Mucosa of stomach (tissue), 1 donor: ENCODE data around the gene CRAT.
"Not testable (repeated sequence)": the region's sequence is repeated elsewhere in the genome, so short reads cannot be mapped to it uniquely, and the experiment has no call there.

Experiments used
- H3K27me3 ChIP-seq: one replicate; pipeline ENCODE4 v1.7.0; 2013; ENCODE audit warnings: mild to moderate bottlenecking, low read length; ENCODE audit not compliant: control insufficient read depth, insufficient read depth
- H3K36me3 ChIP-seq: one replicate; pipeline ENCODE4 v1.7.0; 2013; ENCODE audit warnings: low read length; ENCODE audit not compliant: control insufficient read depth, insufficient read depth
- H3K4me1 ChIP-seq: one replicate; pipeline ENCODE4 v1.7.0; 2013; ENCODE audit warnings: mild to moderate bottlenecking, low read length; ENCODE audit not compliant: control insufficient read depth, insufficient read depth
- H3K4me3 ChIP-seq: one replicate; pipeline ENCODE4 v1.7.0; 2013; ENCODE audit warnings: low read length
- H3K9ac ChIP-seq: one replicate; pipeline ENCODE4 v1.7.0; 2013; ENCODE audit warnings: mild to moderate bottlenecking, low read length, moderate library complexity
- H3K9me3 ChIP-seq: one replicate; pipeline ENCODE4 v1.7.0; 2013; ENCODE audit warnings: mild to moderate bottlenecking, low read length, moderate library complexity; ENCODE audit not compliant: control insufficient read depth
- donor health status: Pancreatic carcinoma.

CRAT gene

GRCh38 chr9:129121483-129121882, 10.9 kb upstream of the CRAT start:
- Histone ChIP-seq H3K9me3 (no peaks in the 10 kb centered on the region), H3K27me3 (no peaks in the 10 kb centered on the region), H3K4me1 (peaks cover 11% of the 10 kb centered on the region), H3K9ac (no peak overlapping the region), H3K36me3 (no peaks in the 10 kb centered on the region), H3K4me3 (no peak overlapping the region)

- H3K4me3 ChIP-seq, result no peak overlapping the region
- no peaks in the 10 kb centered on the region for H3K9me3 ChIP-seq
- H3K9ac ChIP-seq, result no peak overlapping the region
- H3K27me3 ChIP-seq, result no peaks in the 10 kb centered on the region
- H3K4me1 ChIP-seq, result peaks cover 16% of the 10 kb centered on the region
- no peaks in the 10 kb centered on the region for H3K36me3 ChIP-seq
Measured at GRCh38 chr9:129118799-129119198, 8.2 kb upstream of the CRAT start.

GRCh38 chr9:129113645-129114304, 3.2 kb upstream of the CRAT start:
- no peaks in the 10 kb centered on the region for H3K27me3 ChIP-seq

GRCh38 chr9:129112526-129112925, 1.9 kb upstream of the CRAT start:
- not testable (repeated sequence) for H3K36me3 ChIP-seq, H3K27me3 ChIP-seq, H3K9me3 ChIP-seq
- peak overlapping the region; percentile 29 for H3K4me3 ChIP-seq
- peak overlapping the region; percentile 91 for H3K9ac ChIP-seq
- H3K4me1 ChIP-seq, result peaks cover 36% of the 10 kb centered on the region

More at GRCh38 chr9:129113645-129114304, 3.2 kb upstream of the CRAT start:
- Histone ChIP-seq H3K4me1 (peaks cover 31% of the 10 kb centered on the region), H3K36me3 (no peaks in the 10 kb centered on the region), H3K9me3 (no peaks in the 10 kb centered on the region), H3K4me3 (no peak overlapping the region), H3K9ac (no peak overlapping the region)

GRCh38 chr9:129111528-129112151, 1.0 kb upstream of the CRAT start:
- no peaks in the 10 kb centered on the region for H3K27me3 ChIP-seq
- peak overlapping the region; percentile 29 for H3K4me3 ChIP-seq
- peak overlapping the region; percentile 91 for H3K9ac ChIP-seq
- peaks cover 35% of the 10 kb centered on the region for H3K4me1 ChIP-seq
- no peaks in the 10 kb centered on the region for H3K36me3 ChIP-seq
- H3K9me3 ChIP-seq, result no peaks in the 10 kb centered on the region

- Histone ChIP-seq H3K9ac (peak overlapping the region; percentile 71), H3K4me1 (peaks cover 30% of the 10 kb centered on the region), H3K36me3 (no peaks in the 10 kb centered on the region), H3K9me3 (no peaks in the 10 kb centered on the region), H3K27me3 (no peaks in the 10 kb centered on the region), H3K4me3 (peak overlapping the region; percentile 41)
Measured at GRCh38 chr9:129109952-129110739, 447 bp downstream of the CRAT start.

GRCh38 chr9:129109537-129109903, 1.1 kb downstream of the CRAT start:
- Histone ChIP-seq H3K9ac (no peak overlapping the region), H3K9me3 (no peaks in the 10 kb centered on the region), H3K36me3 (no peaks in the 10 kb centered on the region), H3K27me3 (no peaks in the 10 kb centered on the region), H3K4me3 (no peak overlapping the region), H3K4me1 (peaks cover 23% of the 10 kb centered on the region)

GRCh38 chr9:129108805-129109536, 1.6 kb downstream of the CRAT start:
- peaks cover 22% of the 10 kb centered on the region for H3K4me1 ChIP-seq
- H3K4me3 ChIP-seq, result no peak overlapping the region
- H3K9me3 ChIP-seq, result no peaks in the 10 kb centered on the region
- no peak overlapping the region for H3K9ac ChIP-seq
- no peaks in the 10 kb centered on the region for H3K36me3 ChIP-seq
- no peaks in the 10 kb centered on the region for H3K27me3 ChIP-seq

GRCh38 chr9:129108083-129108804, 2.3 kb downstream of the CRAT start:
- H3K9ac ChIP-seq, result no peak overlapping the region
- peaks cover 29% of the 10 kb centered on the region for H3K4me1 ChIP-seq
- H3K4me3 ChIP-seq, result no peak overlapping the region
- no peaks in the 10 kb centered on the region for H3K9me3 ChIP-seq
- no peaks in the 10 kb centered on the region for H3K27me3 ChIP-seq
- no peaks in the 10 kb centered on the region for H3K36me3 ChIP-seq

GRCh38 chr9:129107651-129108050, 2.9 kb downstream of the CRAT start:
- Histone ChIP-seq H3K4me3 (no peak overlapping the region), H3K9me3 (no peaks in the 10 kb centered on the region), H3K27me3 (no peaks in the 10 kb centered on the region), H3K9ac (no peak overlapping the region), H3K4me1 (peaks cover 34% of the 10 kb centered on the region), H3K36me3 (no peaks in the 10 kb centered on the region)

- H3K9me3 ChIP-seq, result no peaks in the 10 kb centered on the region
- no peaks in the 10 kb centered on the region for H3K36me3 ChIP-seq
- no peak overlapping the region for H3K4me3 ChIP-seq
- H3K9ac ChIP-seq, result no peak overlapping the region
- no peaks in the 10 kb centered on the region for H3K27me3 ChIP-seq
- H3K4me1 ChIP-seq, result peaks cover 36% of the 10 kb centered on the region
Measured at GRCh38 chr9:129105857-129106694, 4.5 kb downstream of the CRAT start.
